Kidney (tissue), 14 donors: Measurements from ENCODE around the gene MAP6. TPM values are rescaled to one million over a fixed set of nuclear protein-coding genes. Genes with fewer than 3 reads are reported as not detected.
A peak's percentile ranks its signal among the peaks of the same experiment; 100 is the strongest.

Source experiments
- DNase-seq, 5 donors: peaks; one replicate each; pipeline ENCODE4 v3.0.0-alpha.2; 2013 to 2020
- FAIRE-seq: peaks from 2 replicates; lab custom pipeline; 2012; peaks lifted over from hg19 to GRCh38; lab: Jason Lieb, UNC
- H3K27ac ChIP-seq, 2 donors: one replicate each; pipeline ENCODE4 v1.7.0; 2013; ENCODE audit warnings: low read depth in 2 of 2, low read length in 2 of 2, inconsistent platforms in 1 of 2
- H3K27me3 ChIP-seq: one replicate; pipeline ENCODE4 v1.7.1; 2013; ENCODE audit warnings: low read length, inconsistent platforms; ENCODE audit not compliant: control insufficient read depth, insufficient read depth
- H3K36me3 ChIP-seq, 3 donors: one replicate each; pipeline versions ENCODE4 v1.7.0 to v1.7.1; 2013; ENCODE audit warnings: low read length in 3 of 3, control low read depth in 1 of 3, inconsistent platforms in 1 of 3; ENCODE audit not compliant: insufficient read depth in 3 of 3, control insufficient read depth in 2 of 3
- H3K4me1 ChIP-seq, 3 donors: one replicate each; pipeline versions ENCODE4 v1.7.0 to v1.7.1; 2013; ENCODE audit warnings: low read length in 3 of 3, inconsistent platforms in 1 of 3, low read depth in 1 of 3; ENCODE audit not compliant: control insufficient read depth in 2 of 3, insufficient read depth in 2 of 3
- H3K4me3 ChIP-seq, 3 donors: one replicate each; pipeline versions ENCODE4 v1.7.0 to v1.8.1; 2013; ENCODE audit warnings: low read length in 3 of 3, control low read depth in 1 of 3, inconsistent platforms in 1 of 3
- H3K9ac ChIP-seq, 3 donors: one replicate each; pipeline versions ENCODE4 v1.7.0 to v1.7.1; 2013; ENCODE audit warnings: low read length in 3 of 3, control low read depth in 1 of 3, inconsistent platforms in 1 of 3
- H3K9me3 ChIP-seq, 3 donors: one replicate each; pipeline versions ENCODE4 v1.7.0 to v1.7.1; 2013; ENCODE audit warnings: low read length in 3 of 3, control low read depth in 1 of 3, inconsistent platforms in 1 of 3; ENCODE audit not compliant: control insufficient read depth in 2 of 3, insufficient read depth in 1 of 3
- intact Hi-C: fragments of 100-400 bp; cut with DNase I; formaldehyde crosslinking; loops from one replicate; pipeline ENCODE4 v1.11.1; 2022
- polyA plus RNA-seq: library from polyadenylated mRNA; stranded (reverse); fragments of 350-450 nt; fragmentation: Illumina TruSeq; extraction: RNeasy Lipid Tissue Mini Kit (QIAGEN cat#74804); gene quantifications from one replicate; pipeline ENCODE4 v1.2.3, GENCODE V29; 2014; ENCODE audit warnings: low read depth, low replicate concordance; ENCODE audit not compliant: insufficient read depth
- total RNA-seq: library from RNA; stranded (reverse); fragmentation: NEBNext Ultra II Directional; extraction: Animal tissue kit (Norgen Biotek cat#: 25700); gene quantifications from one replicate; pipeline ENCODE4 v1.2.1, GENCODE V29; 2021
- TF ChIP-seq, protein P1 (sequence below): IDR thresholded peaks from 3 replicates; pipeline ENCODE4 v1.5.1; 2012; ENCODE audit warnings: mild to moderate bottlenecking, moderate library complexity, borderline replicate concordance; ENCODE audit not compliant: insufficient read depth; ENCODE audit errors: extremely low read depth
- donor health status: control.
- donor health status: control.
- donor health status: control.
- donor health status: control.
- donor health status: control.
- donor health status: DM: yes; HTN: yes; CAD: no.
- donor health status: Normal renal cell carcinoma (clear cell type).

The MAP6 gene
- total and polyA plus RNA-seq, 2 donors from 2014 or later, result 7.7 to 21.3 TPM

DNA sequence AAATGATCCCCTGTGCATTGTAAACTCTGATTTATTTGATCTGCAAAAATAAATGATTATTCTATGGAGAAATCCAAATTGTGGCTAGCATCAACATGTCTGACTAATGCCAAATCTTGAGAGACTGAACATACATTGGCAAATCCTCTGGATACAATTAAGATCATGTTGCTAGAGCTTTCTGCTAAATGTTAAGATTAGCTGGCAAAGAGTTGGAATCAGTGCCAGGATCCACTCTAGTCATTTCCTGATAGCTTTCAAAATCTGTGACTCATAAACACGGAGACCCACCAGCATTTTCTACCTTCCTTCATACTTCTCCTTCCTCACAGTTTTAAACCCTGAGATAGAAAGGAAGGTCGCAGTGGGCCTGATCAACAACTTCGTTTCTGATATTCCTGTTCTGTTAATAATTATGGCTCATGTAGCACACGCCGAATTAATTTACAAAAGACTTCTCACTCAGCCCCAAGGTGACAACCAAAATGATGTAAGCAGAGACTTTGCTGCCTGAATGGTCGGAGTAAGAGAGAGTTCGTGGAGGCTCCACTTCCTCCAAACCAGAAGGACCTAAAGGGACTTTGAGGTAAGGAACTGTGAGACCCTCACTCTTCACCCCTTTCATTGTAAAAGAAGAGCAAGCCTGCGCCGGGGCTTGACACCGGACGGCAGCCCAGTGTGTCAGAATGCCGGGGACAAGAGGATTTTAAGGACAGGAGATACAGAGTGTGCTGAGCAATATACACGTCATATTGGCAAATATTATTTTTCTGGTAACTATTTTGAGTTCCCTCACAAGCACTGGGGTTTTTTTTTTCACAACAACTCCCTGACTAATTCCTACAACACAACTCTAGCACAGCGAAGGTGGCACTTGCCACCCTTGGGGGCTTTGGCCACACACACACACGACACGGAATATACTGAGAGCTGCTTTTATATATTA is 64.8 kb downstream of the MAP6 start:
- FAIRE-seq (no peak), DNase-seq (no peak)
- intact Hi-C loops, result no loop called here
- no peaks in the 10 kb centered on the region for H3K36me3 ChIP-seq
- H3K9me3 ChIP-seq, result no peaks in the 10 kb centered on the region
- H3K4me1 ChIP-seq, result no peaks in the 10 kb centered on the region
- no peaks in the 10 kb centered on the region for H3K27me3 ChIP-seq
- TF ChIP-seq, protein P1, sequence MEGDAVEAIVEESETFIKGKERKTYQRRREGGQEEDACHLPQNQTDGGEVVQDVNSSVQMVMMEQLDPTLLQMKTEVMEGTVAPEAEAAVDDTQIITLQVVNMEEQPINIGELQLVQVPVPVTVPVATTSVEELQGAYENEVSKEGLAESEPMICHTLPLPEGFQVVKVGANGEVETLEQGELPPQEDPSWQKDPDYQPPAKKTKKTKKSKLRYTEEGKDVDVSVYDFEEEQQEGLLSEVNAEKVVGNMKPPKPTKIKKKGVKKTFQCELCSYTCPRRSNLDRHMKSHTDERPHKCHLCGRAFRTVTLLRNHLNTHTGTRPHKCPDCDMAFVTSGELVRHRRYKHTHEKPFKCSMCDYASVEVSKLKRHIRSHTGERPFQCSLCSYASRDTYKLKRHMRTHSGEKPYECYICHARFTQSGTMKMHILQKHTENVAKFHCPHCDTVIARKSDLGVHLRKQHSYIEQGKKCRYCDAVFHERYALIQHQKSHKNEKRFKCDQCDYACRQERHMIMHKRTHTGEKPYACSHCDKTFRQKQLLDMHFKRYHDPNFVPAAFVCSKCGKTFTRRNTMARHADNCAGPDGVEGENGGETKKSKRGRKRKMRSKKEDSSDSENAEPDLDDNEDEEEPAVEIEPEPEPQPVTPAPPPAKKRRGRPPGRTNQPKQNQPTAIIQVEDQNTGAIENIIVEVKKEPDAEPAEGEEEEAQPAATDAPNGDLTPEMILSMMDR, result no peak
- no peak overlapping the region for H3K9ac ChIP-seq
- no peak overlapping the region for H3K27ac ChIP-seq
- H3K4me3 ChIP-seq, result no peak overlapping the region

DNA sequence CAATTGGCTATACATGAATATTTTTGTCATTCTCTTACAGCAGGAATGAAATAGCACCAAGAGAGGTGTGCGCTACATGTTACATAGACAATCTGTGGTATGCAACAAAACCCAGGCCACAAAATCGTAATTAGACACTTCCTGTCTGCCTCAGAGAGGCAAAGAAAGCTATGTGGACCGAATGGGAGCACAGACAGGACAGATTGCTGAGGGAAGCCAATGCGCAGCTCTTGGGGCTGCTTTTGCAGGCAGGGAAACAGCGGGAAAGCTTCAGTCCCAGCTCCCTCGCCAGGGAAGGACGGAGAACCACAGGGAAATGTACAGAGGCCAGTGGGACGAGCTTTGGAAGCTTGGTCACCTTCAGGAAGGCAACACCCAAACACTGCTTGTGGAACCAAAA is 65.9 kb downstream of the MAP6 start:
- Histone ChIP-seq H3K27me3 (no peaks in the 10 kb centered on the region), H3K4me3 (no peak overlapping the region), H3K4me1 (no peaks in the 10 kb centered on the region), H3K27ac (no peak overlapping the region), H3K36me3 (no peaks in the 10 kb centered on the region), H3K9ac (no peak overlapping the region), H3K9me3 (no peaks in the 10 kb centered on the region)
- TF ChIP-seq, protein P1, result no peak
- intact Hi-C loops, result no loop called here
- DNase-seq (peak in 1 of 5 donors; percentile 23), FAIRE-seq (no peak)

DNA sequence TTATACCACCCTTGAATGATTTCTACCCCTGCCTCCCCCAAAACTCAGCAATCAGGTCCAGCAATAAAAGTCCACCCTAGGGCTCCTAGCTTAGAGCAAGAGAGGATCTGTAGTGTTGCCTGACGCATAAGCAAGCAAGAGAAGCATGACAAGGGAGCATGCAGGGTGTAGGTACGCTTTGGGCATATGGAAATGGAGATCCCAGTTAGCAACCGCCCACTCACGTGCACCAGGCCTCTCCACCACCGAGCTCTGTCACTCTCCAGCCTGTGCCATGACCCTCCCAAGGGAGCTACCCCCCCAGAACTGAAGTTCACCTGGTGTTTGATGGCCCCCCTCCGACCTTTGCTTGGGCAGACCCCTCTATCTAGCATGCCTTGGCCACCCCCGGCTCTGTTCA is 67.3 kb downstream of the MAP6 start:
- no peak for DNase-seq
- Histone ChIP-seq H3K27ac (no peak overlapping the region), H3K9me3 (no peaks in the 10 kb centered on the region), H3K4me3 (no peak overlapping the region), H3K36me3 (no peaks in the 10 kb centered on the region), H3K9ac (no peak overlapping the region), H3K4me1 (no peaks in the 10 kb centered on the region), H3K27me3 (no peaks in the 10 kb centered on the region)
- no peak for FAIRE-seq
- TF ChIP-seq, protein P1, result no peak
- intact Hi-C loops, result no loop called here
